ENCODE measurements around the gene RMI2. TPM values are rescaled to one million over a fixed set of nuclear protein-coding genes. Genes with fewer than 3 reads are reported as not detected.

Gene RMI2
- polyA plus RNA-seq, 1 donor = 6.8 TPM

Other genes with a start within 250 kb of the RMI2 start
- 2.9 TPM for gene SOCS1, start 89.3 kb upstream of the RMI2 start, polyA plus RNA-seq (ENCODE audit: insufficient read length)
- gene TNP2, start 76.1 kb upstream of the RMI2 start, polyA plus RNA-seq (ENCODE audit: insufficient read length) = not detected
- not detected for gene PRM3, start 71.8 kb upstream of the RMI2 start, polyA plus RNA-seq (ENCODE audit: insufficient read length)
- not detected for gene PRM2, start 69.0 kb upstream of the RMI2 start, polyA plus RNA-seq (ENCODE audit: insufficient read length)
- not detected for gene PRM1, start 64.1 kb upstream of the RMI2 start, polyA plus RNA-seq (ENCODE audit: insufficient read length)
- 34.9 TPM for gene LITAF, start 241.5 kb downstream of the RMI2 start, polyA plus RNA-seq (ENCODE audit: insufficient read length)